Endothelial cell of umbilical vein (primary cell): ENCODE results near the gene KPNB1. TPM values are rescaled to one million over a fixed set of nuclear protein-coding genes. Genes with fewer than 3 reads are reported as not detected.

Experiments used
- BruUV-seq: library from RNA; stranded (reverse); fragments of 400-500 nt; replicated peaks from 2 replicates; lab custom pipeline; 2021; lab: Mats Ljungman, UMichigan
- CTCF ChIA-PET: fragments of 300-600, 350-600 bp; sonication (Branson Sonifier 250); formaldehyde crosslinking; loops from one replicate; lab custom pipeline; 2021; ENCODE audit warnings: antibody characterized with exemption, inconsistent platforms; lab: Charles Lee
- POLR2A ChIA-PET: fragments of 300-600, 350-600 bp; sonication (Branson Sonifier 250); formaldehyde crosslinking; loops from one replicate; lab custom pipeline; 2021; ENCODE audit warnings: antibody characterized with exemption, inconsistent platforms; lab: Charles Lee
- DNase-seq: peaks from one replicate; pipeline ENCODE4 v3.0.0-alpha.2; 2011; ENCODE audit warnings: low read depth, low spot score
- FAIRE-seq: peaks from 2 replicates; lab custom pipeline; 2011; peaks lifted over from hg19 to GRCh38; lab: Jason Lieb, UNC
- H2AFZ ChIP-seq: 2 replicates; pipeline ENCODE4 v1.6.0; 2012; ENCODE audit warnings: low read depth, low read length, control low read depth, inconsistent platforms
- H3K27ac ChIP-seq: 2 replicates; pipeline ENCODE4 v1.5.1; 2011; ENCODE audit warnings: low read depth, mild to moderate bottlenecking, control low read depth, low read length, moderate library complexity; ENCODE audit not compliant: insufficient read depth
- H3K27me3 ChIP-seq, 2 experiments: 2 replicates each; pipeline versions ENCODE4 v1.6.0 to v1.6.1; 2011; ENCODE audit warnings: low read length in 2 of 2, mixed read lengths in 1 of 2; ENCODE audit not compliant: control insufficient read depth in 2 of 2, insufficient read depth in 2 of 2
- H3K36me3 ChIP-seq, 2 experiments: 2 replicates in 1 of 2; 3 replicates in 1 of 2; pipeline ENCODE4 v1.5.1; 2011; ENCODE audit warnings: low read length in 2 of 2, mild to moderate bottlenecking in 1 of 2, moderate library complexity in 1 of 2; ENCODE audit not compliant: control insufficient read depth in 2 of 2, insufficient read depth in 2 of 2; ENCODE audit errors: extremely low read depth in 1 of 2
- H3K4me1 ChIP-seq: 3 replicates; pipeline ENCODE4 v1.5.1; 2011; ENCODE audit warnings: mild to moderate bottlenecking, low read length; ENCODE audit not compliant: control insufficient read depth, insufficient read depth; ENCODE audit errors: extremely low read depth
- H3K4me2 ChIP-seq: 2 replicates; pipeline ENCODE4 v1.6.1; 2011; ENCODE audit warnings: low read length, control low read depth, mixed read lengths; ENCODE audit not compliant: insufficient read depth
- H3K4me3 ChIP-seq, 3 experiments: fragments of 200-600 bp in 1 of 3; sonication (generic), shearing (Covaris generic) in 1 of 3; replicated peaks in 1 of 3; 2 replicates each; pipeline ENCODE4 v1.5.1; 2011 to 2016; ENCODE audit warnings: control low read depth in 3 of 3, low read length in 3 of 3, mild to moderate bottlenecking in 2 of 3, inconsistent platforms in 1 of 3, low read depth in 1 of 3, moderate library complexity in 1 of 3; ENCODE audit not compliant: insufficient read depth in 1 of 3
- H3K79me2 ChIP-seq: 2 replicates; pipeline ENCODE4 v1.6.0; 2012; ENCODE audit warnings: low read length, inconsistent platforms; ENCODE audit not compliant: control insufficient read depth, insufficient read depth
- H3K9ac ChIP-seq: replicated peaks from 2 replicates; pipeline ENCODE3; 2011; ENCODE audit warnings: low read length, control low read depth; ENCODE audit not compliant: insufficient read depth; ENCODE audit errors: extremely low read depth
- H3K9me1 ChIP-seq: replicated peaks from 3 replicates; pipeline ENCODE4 v1.6.0; 2011; ENCODE audit warnings: mild to moderate bottlenecking, low read length; ENCODE audit not compliant: control insufficient read depth, insufficient read depth; ENCODE audit errors: extremely low read depth
- H3K9me3 ChIP-seq: replicated peaks from 2 replicates; pipeline ENCODE4 v1.5.1; 2012; ENCODE audit warnings: low read length, inconsistent platforms; ENCODE audit not compliant: control insufficient read depth, insufficient read depth
- H4K20me1 ChIP-seq: replicated peaks from 2 replicates; pipeline ENCODE3; 2011; ENCODE audit warnings: mild to moderate bottlenecking, low read length; ENCODE audit not compliant: control insufficient read depth, insufficient read depth; ENCODE audit errors: extremely low read depth
- EZH2 ChIP-seq: IDR thresholded peaks from 2 replicates; pipeline ENCODE4 v1.6.1; 2012; ENCODE audit warnings: borderline replicate concordance, low read depth, mild to moderate bottlenecking, moderate library complexity, low read length, inconsistent platforms; ENCODE audit not compliant: severe bottlenecking
- FOS ChIP-seq: IDR thresholded peaks from 2 replicates; pipeline ENCODE4 v1.6.1; 2011; ENCODE audit warnings: mild to moderate bottlenecking, low read length, moderate library complexity, borderline replicate concordance; ENCODE audit not compliant: insufficient read depth
- GATA2 ChIP-seq: IDR thresholded peaks from 2 replicates; pipeline ENCODE4 v1.7.0; 2011; ENCODE audit warnings: low read depth, mild to moderate bottlenecking, moderate library complexity, mixed read lengths, low read length; ENCODE audit not compliant: insufficient read length, insufficient read depth
- JUN ChIP-seq: IDR thresholded peaks from 2 replicates; pipeline ENCODE4 v1.6.1; 2011; ENCODE audit warnings: borderline replicate concordance, low read depth; ENCODE audit not compliant: insufficient read length, insufficient read depth
- MAX ChIP-seq: IDR thresholded peaks from 2 replicates; pipeline ENCODE4 v1.6.1; 2011; ENCODE audit not compliant: insufficient read depth, insufficient read length
- MYC ChIP-seq: IDR thresholded peaks from one replicate; pipeline ENCODE4 v1.6.1; 2011; ENCODE audit warnings: mild to moderate bottlenecking, low read depth, low read length
- POLR2A ChIP-seq: IDR thresholded peaks from 2 replicates; pipeline ENCODE4 v1.6.1; 2012; ENCODE audit warnings: low read depth, mild to moderate bottlenecking, control low read depth, low read length
- POLR2AphosphoS5 ChIP-seq: IDR thresholded peaks from 2 replicates; pipeline ENCODE4 v1.6.1; 2012; ENCODE audit warnings: low read depth, mild to moderate bottlenecking, control low read depth, low read length, moderate library complexity; ENCODE audit not compliant: insufficient read depth
- dilution Hi-C: fragments of 300-500 bp; cut with MboI; formaldehyde crosslinking; loops from one replicate; pipeline ENCODE4 v1.15.0; 2019; ENCODE audit warnings: low sequenced_read_pairs; ENCODE audit not compliant: extremely low pct_ligation_motif_present
- intact Hi-C: fragments of 100-400 bp; cut with micrococcal nuclease; formaldehyde crosslinking; loops from one replicate; pipeline ENCODE4 v1.10.0; 2022
- polyA plus RNA-seq, 4 experiments: library from polyadenylated mRNA; depleted of rRNA in 3 of 4; stranded (reverse) in 3 of 4; unstranded in 1 of 4; fragments of >200 nt; gene quantifications; 2 replicates each; pipeline versions ENCODE4 v1.2.1 to v1.2.3, GENCODE V29; 2011 to 2012; ENCODE audit warnings: missing spikeins in 1 of 4
- total RNA-seq: library from RNA; stranded (reverse); gene quantifications from 2 replicates; pipeline ENCODE4 v1.2.3, GENCODE V29; 2021
- TF ChIP-seq, protein P1 (sequence below), 2 donors: IDR thresholded peaks; 1 replicate in 1 of 2; 2 replicates in 1 of 2; pipeline ENCODE4 v1.5.1; 2011; ENCODE audit warnings: low read length in 2 of 2, mild to moderate bottlenecking in 2 of 2, moderate library complexity in 2 of 2, control low read depth in 1 of 2, inconsistent platforms in 1 of 2, low read depth in 1 of 2; ENCODE audit not compliant: insufficient read depth in 1 of 2; ENCODE audit errors: extremely low read depth in 1 of 2

KPNB1 gene
- total and polyA plus RNA-seq, 2 donors (not counting 3 experiments of a cell fraction or from before 2014, with no cell fraction given) = 119 to 495 TPM

DNA sequence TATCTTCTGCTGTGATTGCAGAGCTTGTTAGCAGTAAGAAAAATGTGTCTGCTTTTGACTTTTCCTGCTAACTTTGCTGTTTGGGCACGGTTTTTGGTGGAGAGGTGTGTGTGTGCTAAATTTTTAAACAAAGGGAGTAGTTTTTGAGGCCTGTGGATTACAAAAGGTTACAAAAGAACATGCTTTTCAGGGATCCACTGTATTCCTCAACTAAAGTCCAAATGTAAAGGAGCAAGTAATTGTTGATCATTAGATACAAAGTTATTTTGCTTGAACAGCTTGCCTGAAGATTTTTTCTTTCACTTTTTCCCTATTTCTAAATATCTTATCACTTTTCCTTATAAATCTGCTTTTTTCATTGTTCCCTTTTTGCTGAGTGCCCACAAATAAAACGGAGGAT lies 2.0 kb downstream of the KPNB1 start:
- Histone ChIP-seq H3K27ac (no peak overlapping the region), H3K9ac (no peak overlapping the region), H3K36me3 (peaks cover 21 to 24% of the 10 kb centered on the region in 2 experiments), H3K79me2 (peaks cover 60% of the 10 kb centered on the region), H3K4me1 (peaks cover 37% of the 10 kb centered on the region), H3K4me3 (peak overlapping the region in 1 of 3 experiments; percentile 93), H3K9me1 (no peaks in the 10 kb centered on the region), H3K27me3 (no peaks in the 10 kb centered on the region), H2AFZ (no peak overlapping the region), H3K9me3 (no peaks in the 10 kb centered on the region), H3K4me2 (peak overlapping the region; percentile 99), H4K20me1 (peaks cover 13% of the 10 kb centered on the region)
- TF ChIP-seq EZH2 = no peak
- TF ChIP-seq MAX = no peak
- no peak for TF ChIP-seq JUN
- no peak for TF ChIP-seq FOS
- TF ChIP-seq POLR2A = no peak
- TF ChIP-seq GATA2 = no peak
- TF ChIP-seq, protein P1, sequence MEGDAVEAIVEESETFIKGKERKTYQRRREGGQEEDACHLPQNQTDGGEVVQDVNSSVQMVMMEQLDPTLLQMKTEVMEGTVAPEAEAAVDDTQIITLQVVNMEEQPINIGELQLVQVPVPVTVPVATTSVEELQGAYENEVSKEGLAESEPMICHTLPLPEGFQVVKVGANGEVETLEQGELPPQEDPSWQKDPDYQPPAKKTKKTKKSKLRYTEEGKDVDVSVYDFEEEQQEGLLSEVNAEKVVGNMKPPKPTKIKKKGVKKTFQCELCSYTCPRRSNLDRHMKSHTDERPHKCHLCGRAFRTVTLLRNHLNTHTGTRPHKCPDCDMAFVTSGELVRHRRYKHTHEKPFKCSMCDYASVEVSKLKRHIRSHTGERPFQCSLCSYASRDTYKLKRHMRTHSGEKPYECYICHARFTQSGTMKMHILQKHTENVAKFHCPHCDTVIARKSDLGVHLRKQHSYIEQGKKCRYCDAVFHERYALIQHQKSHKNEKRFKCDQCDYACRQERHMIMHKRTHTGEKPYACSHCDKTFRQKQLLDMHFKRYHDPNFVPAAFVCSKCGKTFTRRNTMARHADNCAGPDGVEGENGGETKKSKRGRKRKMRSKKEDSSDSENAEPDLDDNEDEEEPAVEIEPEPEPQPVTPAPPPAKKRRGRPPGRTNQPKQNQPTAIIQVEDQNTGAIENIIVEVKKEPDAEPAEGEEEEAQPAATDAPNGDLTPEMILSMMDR (IDR thresholded peaks at IDR 0.05; ENCODE audit: extremely low read depth in 1 of 2, insufficient read depth in 1 of 2, low read depth in 1 of 2, low read length in 2 of 2) = no peak
- TF ChIP-seq POLR2AphosphoS5 = no peak
- no peak for TF ChIP-seq MYC
- BruUV-seq = TSS peak; percentile 29
- CTCF ChIA-PET = interaction anchor here (4.7 kb wide), 1 partner anchor 12 kb away, joined by 23 read pairs; no protein-coding TSS in a partner anchor
- POLR2A ChIA-PET = no interaction called here
- FAIRE-seq = no peak
- dilution Hi-C loops (no loop called here), intact Hi-C loops (loop anchor here (5.0 kb wide), 1 partner anchor 36 kb away; no protein-coding TSS in a partner anchor)
- no peak for DNase-seq
